Colonic mucosa (tissue), 4 donors: ENCODE results near the gene TBX10. TPM values are rescaled to one million over a fixed set of nuclear protein-coding genes. Genes with fewer than 3 reads are reported as not detected.
"Not testable (repeated sequence)": the region's sequence is repeated elsewhere in the genome, so short reads cannot be mapped to it uniquely, and the experiment has no call there.

Experiments
- DNase-seq: peaks from one replicate; pipeline ENCODE4 v3.0.0-alpha.2; 2020
- H3K27ac ChIP-seq: fragments of 200-600 bp; one replicate; pipeline ENCODE4 v1.8.0; 2021
- H3K27me3 ChIP-seq: fragments of 200-600 bp; one replicate; pipeline ENCODE4 v1.8.0; 2021
- H3K36me3 ChIP-seq: fragments of 200-600 bp; one replicate; pipeline ENCODE4 v1.8.0; 2021
- H3K4me1 ChIP-seq: fragments of 200-600 bp; one replicate; pipeline ENCODE4 v1.8.0; 2021; ENCODE audit warnings: mild to moderate bottlenecking
- H3K4me3 ChIP-seq: fragments of 200-600 bp; one replicate; pipeline ENCODE4 v1.8.0; 2021
- H3K9ac ChIP-seq, 2 donors: one replicate each; pipeline ENCODE4 v1.7.0; 2013; ENCODE audit warnings: control low read depth in 2 of 2, low read depth in 2 of 2, low read length in 2 of 2
- H3K9me3 ChIP-seq: fragments of 200-600 bp; one replicate; pipeline ENCODE4 v1.8.0; 2021
- intact Hi-C: fragments of 100-400 bp; cut with DNase I; formaldehyde crosslinking; loops from one replicate; pipeline ENCODE4 v1.14.1; 2022
- total RNA-seq, 2 donors: library from RNA; stranded (reverse); fragmentation: NEBNext Ultra II Directional in 1 of 2; extraction: Animal tissue kit (Norgen Biotek cat#: 25700) in 1 of 2; gene quantifications; one replicate each; pipeline ENCODE4 v1.2.1, GENCODE V29; 2021
- TF ChIP-seq, protein P1 (sequence below): fragments of 200-600 bp; IDR thresholded peaks from one replicate; pipeline ENCODE4 v1.8.0; 2022; ENCODE audit warnings: antibody characterized with exemption, mild to moderate bottlenecking
- donor health status: healthy.
- donor health status: DM: no; HTN: no; CAD: no.
- donor health status: DM: no; HTN: no; CAD: no.

The TBX10 gene
- total RNA-seq: 10 to 100 TPM in 1 of 2 donors, 1 to 10 TPM in 1; 7.8 to 19.3 TPM

DNA sequence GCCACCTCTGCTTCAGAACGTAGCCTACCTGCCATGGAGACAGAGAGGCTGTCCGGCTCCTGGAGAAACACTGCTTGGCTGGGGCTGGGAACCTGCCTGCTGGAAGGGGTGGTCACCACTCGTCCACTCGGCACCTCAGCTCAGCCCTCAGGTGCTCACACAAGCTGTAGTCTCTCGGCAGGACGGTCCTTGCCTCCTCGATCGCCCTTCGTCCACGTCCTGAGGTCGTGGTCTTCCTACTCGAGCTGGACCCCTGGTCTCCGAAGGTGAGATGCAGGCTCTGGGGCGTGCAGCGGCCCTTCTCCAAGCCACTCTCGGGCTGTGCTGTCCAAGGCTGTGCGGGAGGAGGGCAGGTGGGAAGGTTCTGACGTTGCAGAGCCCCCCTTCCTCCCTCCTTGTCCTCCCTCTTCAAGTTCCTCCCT lies at the start of gene TBX10:
TBX10 (minus strand) TSS at position 326 of the 422 bp plus-strand sequence; CDS start at position 35, 291 bp downstream.
- Histone ChIP-seq H3K4me3 (no peak within 1 kb of the TSS), H3K9ac (no peak within 1 kb of the TSS), H3K9me3 (no peaks in the 10 kb centered on the region), H3K36me3 (no peaks in the 10 kb centered on the region), H3K4me1 (peaks cover under 1% of the 10 kb centered on the region), H3K27me3 (no peaks in the 10 kb centered on the region), H3K27ac (no peak within 1 kb of the TSS)
- no peak for DNase-seq
- intact Hi-C loops: no loop called here
- TF ChIP-seq, protein P1, sequence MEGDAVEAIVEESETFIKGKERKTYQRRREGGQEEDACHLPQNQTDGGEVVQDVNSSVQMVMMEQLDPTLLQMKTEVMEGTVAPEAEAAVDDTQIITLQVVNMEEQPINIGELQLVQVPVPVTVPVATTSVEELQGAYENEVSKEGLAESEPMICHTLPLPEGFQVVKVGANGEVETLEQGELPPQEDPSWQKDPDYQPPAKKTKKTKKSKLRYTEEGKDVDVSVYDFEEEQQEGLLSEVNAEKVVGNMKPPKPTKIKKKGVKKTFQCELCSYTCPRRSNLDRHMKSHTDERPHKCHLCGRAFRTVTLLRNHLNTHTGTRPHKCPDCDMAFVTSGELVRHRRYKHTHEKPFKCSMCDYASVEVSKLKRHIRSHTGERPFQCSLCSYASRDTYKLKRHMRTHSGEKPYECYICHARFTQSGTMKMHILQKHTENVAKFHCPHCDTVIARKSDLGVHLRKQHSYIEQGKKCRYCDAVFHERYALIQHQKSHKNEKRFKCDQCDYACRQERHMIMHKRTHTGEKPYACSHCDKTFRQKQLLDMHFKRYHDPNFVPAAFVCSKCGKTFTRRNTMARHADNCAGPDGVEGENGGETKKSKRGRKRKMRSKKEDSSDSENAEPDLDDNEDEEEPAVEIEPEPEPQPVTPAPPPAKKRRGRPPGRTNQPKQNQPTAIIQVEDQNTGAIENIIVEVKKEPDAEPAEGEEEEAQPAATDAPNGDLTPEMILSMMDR: no peak

DNA sequence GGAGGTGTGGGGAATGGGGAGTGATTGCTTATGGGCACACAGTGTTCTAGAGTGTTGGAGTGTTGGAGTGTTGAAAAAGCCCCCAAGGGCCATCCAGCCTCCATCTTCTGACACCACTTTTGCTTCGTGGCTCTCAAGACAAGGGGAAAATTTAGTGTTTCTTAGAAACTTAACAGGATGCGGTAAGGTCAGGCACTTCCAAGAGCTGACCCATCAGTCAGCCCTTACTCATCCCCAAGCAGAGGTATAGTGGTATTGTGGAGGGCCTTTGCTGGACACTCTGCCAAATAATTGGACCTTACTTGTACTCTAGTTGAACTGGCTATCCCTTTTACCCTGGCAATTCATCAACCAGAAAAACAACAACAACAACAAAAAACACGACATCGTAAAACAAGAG lies 49.6 kb upstream of the TBX10 start:
- no peak overlapping the region for H3K4me3 ChIP-seq
- no peaks in the 10 kb centered on the region for H3K9me3 ChIP-seq
- no peak for DNase-seq
- TF ChIP-seq, protein P1: no peak
- H3K36me3 ChIP-seq: no peaks in the 10 kb centered on the region
- intact Hi-C loops: no loop called here
- H3K4me1 ChIP-seq: no peaks in the 10 kb centered on the region
- no peak overlapping the region for H3K9ac ChIP-seq
- H3K27ac ChIP-seq: no peak overlapping the region
- no peaks in the 10 kb centered on the region for H3K27me3 ChIP-seq

DNA sequence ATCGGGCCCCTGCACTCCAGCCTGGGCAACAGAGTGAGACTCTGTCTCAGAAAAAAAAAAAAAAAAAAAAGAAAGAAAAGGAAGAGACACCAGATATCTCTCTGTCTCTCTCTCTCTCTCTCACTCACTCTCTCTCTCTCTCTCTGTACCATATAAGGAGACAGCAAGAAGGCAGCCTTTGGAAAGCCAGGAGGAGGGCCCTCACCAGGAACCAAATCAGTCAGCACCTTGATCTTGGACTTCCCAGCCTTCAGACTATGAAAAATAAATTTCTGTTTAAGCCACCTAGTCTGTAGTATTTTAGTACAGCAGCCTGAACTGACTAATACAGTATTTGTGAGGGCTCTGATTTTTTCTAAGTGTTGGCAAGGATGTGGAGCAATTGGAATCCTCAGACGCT lies 48.4 kb upstream of the TBX10 start:
- DNase-seq: no peak
- Histone ChIP-seq H3K4me1 (no peaks in the 10 kb centered on the region), H3K27ac (no peak overlapping the region), H3K36me3 (no peaks in the 10 kb centered on the region), H3K27me3 (no peaks in the 10 kb centered on the region), H3K9ac (no peak overlapping the region), H3K9me3 (no peaks in the 10 kb centered on the region), H3K4me3 (no peak overlapping the region)
- intact Hi-C loops: no loop called here
- TF ChIP-seq, protein P1: no peak

DNA sequence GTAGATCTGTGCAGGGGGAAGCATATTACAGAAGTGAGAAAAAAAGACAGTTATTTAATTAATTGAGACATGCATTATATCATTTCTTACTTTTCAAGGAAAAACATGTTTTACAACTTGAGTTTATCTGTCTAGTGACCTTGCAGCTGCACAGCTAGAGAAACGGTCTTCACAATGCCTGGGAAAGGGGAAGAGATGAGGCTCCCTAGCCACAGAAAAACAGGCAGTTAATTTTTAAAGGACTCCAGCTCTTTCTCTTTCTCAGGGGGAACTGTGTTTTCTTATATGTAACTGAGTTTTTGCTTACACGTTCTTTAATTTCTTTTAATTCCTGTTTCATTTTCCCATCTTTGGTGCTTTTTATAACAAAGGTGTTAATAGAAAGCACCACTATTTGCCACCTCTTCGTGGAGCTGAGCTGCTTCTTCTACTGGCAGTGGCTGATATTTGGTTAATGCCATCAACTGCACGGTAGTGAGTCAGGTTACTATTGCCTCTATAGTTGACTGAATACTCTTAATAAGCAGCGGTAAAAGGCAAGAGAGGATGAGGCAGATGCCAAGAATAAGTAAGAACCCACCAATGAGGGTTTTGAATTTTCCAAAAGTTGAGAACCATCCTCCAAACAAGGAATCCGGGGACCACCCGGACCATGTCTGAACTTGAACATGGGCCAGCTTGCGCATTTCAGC lies 46.2 kb upstream of the TBX10 start:
- intact Hi-C loops, H3K27me3 ChIP-seq, H3K36me3 ChIP-seq, H3K9ac ChIP-seq, H3K27ac ChIP-seq, H3K9me3 ChIP-seq, DNase-seq, H3K4me1 ChIP-seq, H3K4me3 ChIP-seq: not testable (repeated sequence)

DNA sequence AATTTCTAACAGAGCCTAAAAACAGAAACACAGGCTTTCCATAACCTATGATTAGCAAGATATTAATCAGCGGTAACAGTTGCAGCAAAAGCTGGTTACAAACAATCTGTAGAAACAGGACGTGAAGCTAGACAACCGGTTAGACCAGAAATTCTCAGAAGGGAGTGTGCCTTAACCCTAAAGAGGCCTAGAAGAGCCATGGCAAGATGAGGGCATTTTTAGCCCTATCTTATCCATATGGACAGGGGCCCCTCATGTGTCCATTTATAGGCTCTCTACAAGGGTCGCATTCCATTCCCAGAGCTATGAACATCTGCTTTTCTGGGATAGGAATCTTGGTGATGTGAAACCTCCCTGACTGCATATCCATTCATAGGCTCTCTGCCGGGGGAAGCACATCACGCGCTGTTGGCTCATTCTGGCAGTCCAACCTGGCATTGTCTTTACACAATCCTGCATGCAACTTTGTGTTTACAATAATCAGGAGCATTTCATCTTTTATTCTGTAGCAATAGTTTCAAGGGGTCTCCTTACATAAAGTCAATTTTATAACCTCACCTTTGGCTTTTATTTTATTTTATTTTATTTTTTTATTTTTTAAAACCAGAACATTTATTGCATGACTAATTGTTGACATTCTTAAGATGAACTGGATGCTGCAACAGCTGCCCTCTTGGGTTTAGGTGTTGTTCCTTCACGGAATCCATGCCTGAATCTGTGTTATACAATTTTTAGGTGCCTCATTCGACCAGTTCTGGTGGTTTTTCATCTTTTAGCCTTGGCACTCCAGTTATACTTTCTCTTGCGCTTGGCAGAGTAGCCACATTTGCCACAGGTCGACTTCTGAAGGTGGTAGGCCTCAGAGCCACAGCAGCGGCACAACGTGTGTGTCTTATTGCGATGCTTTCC lies 42.8 kb upstream of the TBX10 start:
- H3K9ac ChIP-seq, H3K9me3 ChIP-seq, intact Hi-C loops, H3K36me3 ChIP-seq, H3K27me3 ChIP-seq, H3K4me3 ChIP-seq, H3K4me1 ChIP-seq, DNase-seq, H3K27ac ChIP-seq: not testable (repeated sequence)

DNA sequence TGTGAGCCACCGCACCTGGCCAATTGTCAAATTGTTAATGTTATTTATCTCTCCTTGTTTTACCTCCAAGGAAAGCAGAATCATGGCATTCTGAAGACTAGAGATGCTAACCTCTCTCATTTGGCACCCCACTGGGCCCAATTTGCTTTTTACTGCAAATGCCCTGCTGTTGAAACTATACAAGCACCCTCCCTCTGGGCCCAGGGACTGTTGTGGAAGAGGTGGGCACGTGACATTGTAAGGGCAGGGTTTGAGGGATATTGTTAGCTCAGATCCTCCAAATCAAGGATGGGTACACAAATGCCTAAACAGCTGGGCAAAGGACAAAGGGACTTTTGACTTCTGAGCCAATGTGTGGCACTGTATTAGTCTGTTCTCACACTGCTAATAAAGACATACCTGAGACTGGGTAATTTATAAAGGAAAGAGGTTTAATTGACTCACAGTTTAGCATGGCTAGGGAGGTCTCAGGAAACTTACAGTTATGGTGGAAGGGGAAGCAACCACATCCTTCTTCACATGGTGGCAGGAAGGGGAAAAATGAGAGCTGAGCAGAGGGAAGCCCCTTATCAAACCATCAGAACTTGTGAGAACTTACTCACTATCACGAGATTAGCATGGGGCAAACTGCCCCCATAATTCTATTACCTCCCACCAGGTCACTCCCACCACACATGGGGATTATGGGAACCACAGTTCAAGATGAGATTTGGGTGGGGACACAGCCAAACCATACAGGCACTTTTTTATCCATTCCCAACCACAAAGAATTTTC lies 41.3 kb upstream of the TBX10 start:
- Histone ChIP-seq H3K4me3 (no peak overlapping the region), H3K4me1 (no peaks in the 10 kb centered on the region), H3K27me3 (no peaks in the 10 kb centered on the region), H3K27ac (no peak overlapping the region), H3K9ac (no peak overlapping the region), H3K36me3 (no peaks in the 10 kb centered on the region), H3K9me3 (no peaks in the 10 kb centered on the region)
- intact Hi-C loops: no loop called here
- no peak for DNase-seq
- TF ChIP-seq, protein P1: no peak
